HG02938 (cell line): ENCODE data around the gene TEX51.

Experiments used
- ATAC-seq: cut with Tn5 transposase; IDR thresholded peaks from one replicate; pipeline ENCODE4 v1.9.1; 2021; ENCODE audit warnings: mild to moderate bottlenecking, moderate library complexity; ENCODE audit not compliant: unreplicated experiment

TEX51 gene

GRCh38 chr2:126877861-126878565 lies 20.7 kb upstream of the TEX51 start:
- ATAC-seq, result no peak

GRCh38 chr2:126878601-126879000 lies 20.1 kb upstream of the TEX51 start:
- ATAC-seq, result no peak

- ATAC-seq, result no peak
Observed at GRCh38 chr2:126879348-126880298, 19.1 kb upstream of the TEX51 start.

GRCh38 chr2:126880324-126880723 lies 18.4 kb upstream of the TEX51 start:
- ATAC-seq, result no peak

- no peak for ATAC-seq
Observed at GRCh38 chr2:126880817-126881216, 17.9 kb upstream of the TEX51 start.

GRCh38 chr2:126881591-126881990 lies 17.1 kb upstream of the TEX51 start:
- no peak for ATAC-seq

- ATAC-seq, result no peak
Observed at GRCh38 chr2:126882181-126882580, 16.5 kb upstream of the TEX51 start.

- no peak for ATAC-seq
Observed at GRCh38 chr2:126882736-126883665, 15.7 kb upstream of the TEX51 start.

- no peak for ATAC-seq
Observed at GRCh38 chr2:126883666-126884040, 15.0 kb upstream of the TEX51 start.

GRCh38 chr2:126884861-126885750 lies 13.6 kb upstream of the TEX51 start:
- no peak for ATAC-seq

GRCh38 chr2:126885751-126886210 lies 12.9 kb upstream of the TEX51 start:
- no peak for ATAC-seq

- ATAC-seq, result peak; percentile 80
Observed at GRCh38 chr2:126886211-126886915, 12.3 kb upstream of the TEX51 start.

GRCh38 chr2:126886916-126887280 lies 11.8 kb upstream of the TEX51 start:
- ATAC-seq, result no peak

- no peak for ATAC-seq
Observed at GRCh38 chr2:126887506-126887905, 11.2 kb upstream of the TEX51 start.

- ATAC-seq, result no peak
Observed at GRCh38 chr2:126888046-126888445, 10.6 kb upstream of the TEX51 start.

- no peak for ATAC-seq
Observed at GRCh38 chr2:126889071-126889470, 9.6 kb upstream of the TEX51 start.

GRCh38 chr2:126889496-126890135 lies 9.1 kb upstream of the TEX51 start:
- no peak for ATAC-seq

- ATAC-seq, result no peak
Observed at GRCh38 chr2:126890136-126890510, 8.6 kb upstream of the TEX51 start.
